ENCODE measurements around the gene TRABD. TPM values are rescaled to one million over a fixed set of nuclear protein-coding genes. Genes with fewer than 3 reads are reported as not detected.
"Not testable (repeated sequence)": the region's sequence is repeated elsewhere in the genome, so short reads cannot be mapped to it uniquely, and the experiment has no call there.

Gene TRABD, protein sequence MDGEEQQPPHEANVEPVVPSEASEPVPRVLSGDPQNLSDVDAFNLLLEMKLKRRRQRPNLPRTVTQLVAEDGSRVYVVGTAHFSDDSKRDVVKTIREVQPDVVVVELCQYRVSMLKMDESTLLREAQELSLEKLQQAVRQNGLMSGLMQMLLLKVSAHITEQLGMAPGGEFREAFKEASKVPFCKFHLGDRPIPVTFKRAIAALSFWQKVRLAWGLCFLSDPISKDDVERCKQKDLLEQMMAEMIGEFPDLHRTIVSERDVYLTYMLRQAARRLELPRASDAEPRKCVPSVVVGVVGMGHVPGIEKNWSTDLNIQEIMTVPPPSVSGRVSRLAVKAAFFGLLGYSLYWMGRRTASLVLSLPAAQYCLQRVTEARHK
- 100 to 1,000 TPM; 112 to 138 TPM for total RNA-seq

DNA sequence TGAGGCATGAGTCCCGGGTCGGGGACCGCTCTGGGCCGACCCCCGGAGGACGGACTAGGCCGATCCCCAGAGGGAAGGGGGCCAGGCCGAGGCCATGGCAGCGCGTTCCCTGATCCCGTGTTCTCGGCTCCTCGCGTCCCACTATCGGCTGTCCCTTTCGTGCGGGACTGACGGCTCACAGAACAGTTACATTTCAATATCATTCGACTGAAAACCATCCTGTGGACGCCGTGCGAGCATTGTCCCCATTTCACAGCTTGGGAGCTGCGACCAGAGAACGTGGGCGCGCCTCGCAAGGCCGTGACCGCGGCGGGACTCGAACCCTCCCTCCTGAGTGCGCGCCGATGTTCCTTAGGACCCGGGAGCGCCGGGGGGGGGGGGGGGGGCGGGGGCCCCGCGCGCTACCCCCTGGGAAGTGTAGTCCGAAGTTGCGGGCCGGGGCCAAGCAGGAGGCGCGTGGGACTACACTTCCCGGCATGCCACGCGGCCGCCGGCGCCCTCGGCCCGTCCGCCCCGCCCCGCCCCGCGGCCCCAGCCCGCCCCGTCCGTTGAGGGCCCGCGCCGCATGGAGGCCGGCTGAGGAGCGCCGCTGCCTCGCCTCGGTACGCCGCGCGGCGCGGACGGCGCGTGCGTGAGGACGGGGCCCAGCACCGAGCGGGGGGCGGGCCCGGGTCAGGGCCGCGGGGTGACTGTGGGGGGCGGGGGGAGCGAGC, at the start of gene TRABD:
Gene TRABD, plus strand, starts transcription at position 539 of the 713 bp plus-strand sequence. CDS start 7,148 bp downstream, outside the sequence.
- CTCF ChIA-PET, result no interaction called here
- DNase-seq, result peak; percentile 89
- Mint-ChIP-seq H3K27me3 (no peaks in the 10 kb centered on the region), H3K27ac (peak within 1 kb of the TSS; percentile 87), H3K4me3 (peak within 1 kb of the TSS; percentile 87), H3K9me3 (no peaks in the 10 kb centered on the region), H3K4me1 (peaks cover 33% of the 10 kb centered on the region), H3K36me3 (ENCODE audit: low read depth) (peaks cover 11% of the 10 kb centered on the region)
- POLR2A ChIA-PET, result no interaction called here

DNA sequence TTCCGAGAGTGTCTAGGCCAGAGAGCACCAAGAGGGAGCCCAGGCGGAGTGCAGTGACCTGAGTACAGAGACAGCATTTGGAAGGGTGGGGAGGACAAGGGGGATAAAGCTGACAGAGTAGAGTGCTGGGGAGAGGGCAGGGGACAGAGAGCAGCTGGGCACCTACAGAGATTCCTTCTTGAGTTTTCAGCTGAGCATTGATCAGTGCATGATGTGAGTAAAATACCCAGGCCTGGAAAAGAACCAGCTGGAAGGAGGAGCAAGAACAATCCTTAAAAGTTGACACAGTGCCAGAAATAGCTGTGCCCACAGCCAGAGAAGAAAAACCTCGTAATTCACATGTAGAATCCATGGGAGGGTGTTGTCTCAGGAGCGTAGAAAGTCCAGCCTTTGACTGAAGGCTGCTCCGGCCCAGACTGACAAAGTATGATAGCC, 49.1 kb upstream of the TRABD start:
- ChIA-PET CTCF (no interaction called here), POLR2A (no interaction called here)
- peaks cover 1% of the 10 kb centered on the region for H3K4me1 Mint-ChIP-seq
- H3K27me3 Mint-ChIP-seq, result peaks cover 13% of the 10 kb centered on the region
- H3K9me3 Mint-ChIP-seq, result no peaks in the 10 kb centered on the region
- H3K27ac Mint-ChIP-seq, result no peak overlapping the region
- no peak overlapping the region for H3K4me3 Mint-ChIP-seq
- DNase-seq, result no peak
- H3K36me3 Mint-ChIP-seq (ENCODE audit: low read depth), result no peaks in the 10 kb centered on the region

DNA sequence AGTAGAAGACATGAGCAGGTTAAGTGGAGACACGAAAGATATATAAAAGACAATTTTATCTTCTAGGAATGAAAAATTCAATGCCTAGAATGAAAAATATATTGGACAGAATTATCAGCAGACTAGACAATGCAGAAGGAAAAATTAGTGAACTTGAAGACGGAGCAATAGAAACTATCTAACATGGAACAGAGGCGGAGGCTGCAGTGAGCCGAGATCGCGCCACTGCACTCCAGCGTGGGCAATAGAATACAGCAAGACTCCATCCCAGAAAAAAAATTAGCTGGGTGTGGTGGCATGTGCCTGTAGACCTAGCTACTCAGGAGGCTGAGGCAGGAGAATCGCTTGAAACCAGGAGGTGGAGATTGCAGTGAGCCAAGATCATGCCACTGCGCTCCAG, 48.4 kb upstream of the TRABD start:
- DNase-seq; H3K9me3 Mint-ChIP-seq; H3K4me3 Mint-ChIP-seq; H3K36me3 Mint-ChIP-seq (ENCODE audit: low read depth); H3K27ac Mint-ChIP-seq; H3K4me1 Mint-ChIP-seq; CTCF ChIA-PET; POLR2A ChIA-PET: not testable (repeated sequence)
- peaks cover 13% of the 10 kb centered on the region for H3K27me3 Mint-ChIP-seq

DNA sequence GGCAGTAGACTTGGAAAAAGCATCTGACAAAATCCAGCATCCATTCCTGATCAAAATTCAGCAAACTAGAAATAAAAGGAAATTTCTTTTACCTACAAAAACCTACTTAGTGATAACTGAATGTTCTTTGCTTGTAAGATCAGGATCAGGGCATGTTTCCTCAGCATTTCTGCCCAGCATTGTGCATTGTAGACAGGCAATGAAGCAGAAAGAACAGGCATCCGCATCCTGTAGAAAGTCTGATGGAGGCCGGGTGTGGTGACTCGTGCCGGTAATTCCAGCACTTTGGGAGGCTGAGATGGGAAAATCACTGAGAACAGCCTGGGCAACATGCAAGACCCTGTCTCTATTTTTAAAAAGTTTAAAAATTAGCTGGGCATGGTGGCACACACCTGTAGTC, 47.7 kb upstream of the TRABD start:
- no peaks in the 10 kb centered on the region for H3K9me3 Mint-ChIP-seq
- peaks cover 1% of the 10 kb centered on the region for H3K4me1 Mint-ChIP-seq
- no peak overlapping the region for H3K27ac Mint-ChIP-seq
- POLR2A ChIA-PET, result no interaction called here
- no peaks in the 10 kb centered on the region for H3K36me3 Mint-ChIP-seq (ENCODE audit: low read depth)
- no peak overlapping the region for H3K4me3 Mint-ChIP-seq
- H3K27me3 Mint-ChIP-seq, result peaks cover 11% of the 10 kb centered on the region
- DNase-seq, result no peak
- CTCF ChIA-PET, result no interaction called here

DNA sequence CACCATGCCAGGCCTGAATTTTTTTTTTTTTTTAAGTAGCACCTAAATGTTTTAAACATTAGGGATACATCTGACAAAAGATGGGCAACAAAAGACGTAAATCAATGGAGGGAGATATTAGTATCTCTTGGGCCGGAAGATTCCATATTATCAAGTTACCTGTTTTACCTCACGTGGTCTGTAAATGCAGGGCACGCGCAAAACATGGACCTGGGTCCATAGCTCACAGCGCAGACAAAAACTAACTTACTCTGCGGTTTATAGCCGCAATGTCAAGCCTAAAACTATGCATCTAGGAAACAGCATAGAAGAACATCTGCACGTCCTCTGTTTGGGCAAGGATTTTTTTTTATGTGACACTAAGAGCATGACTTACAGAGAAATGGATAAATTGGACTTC, 46.7 kb upstream of the TRABD start:
- peaks cover 12% of the 10 kb centered on the region for H3K27me3 Mint-ChIP-seq
- DNase-seq, result no peak
- ChIA-PET CTCF (no interaction called here), POLR2A (no interaction called here)
- H3K9me3 Mint-ChIP-seq, result no peaks in the 10 kb centered on the region
- H3K27ac Mint-ChIP-seq, result no peak overlapping the region
- no peaks in the 10 kb centered on the region for H3K36me3 Mint-ChIP-seq (ENCODE audit: low read depth)
- no peak overlapping the region for H3K4me3 Mint-ChIP-seq
- peaks cover 1% of the 10 kb centered on the region for H3K4me1 Mint-ChIP-seq

DNA sequence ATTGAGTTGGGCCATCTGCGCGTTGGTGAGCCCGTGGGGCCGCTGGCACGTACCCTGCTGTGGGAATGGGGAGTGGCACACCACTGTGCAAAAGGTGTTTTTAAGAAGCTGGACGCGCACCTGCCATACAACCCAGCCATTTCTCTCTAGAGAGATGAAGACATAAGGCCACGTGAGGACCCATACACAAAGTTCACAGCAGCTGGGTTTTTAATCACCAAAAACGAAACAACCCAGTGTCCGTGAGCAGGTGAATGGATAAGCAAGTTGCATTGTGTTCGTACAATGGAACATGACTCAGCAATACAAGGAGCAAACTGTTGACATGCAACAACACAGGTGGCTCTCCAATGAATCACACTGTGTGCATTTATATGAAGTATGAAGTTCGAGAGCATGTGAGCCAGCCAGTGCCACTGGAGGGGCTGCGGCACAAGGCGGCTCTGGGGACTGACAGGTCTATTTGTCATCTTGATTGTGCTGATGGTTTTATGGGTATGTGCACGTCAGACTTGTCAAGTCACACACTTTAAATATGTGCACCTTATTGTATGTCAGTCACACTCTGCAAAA, 45.8 kb upstream of the TRABD start:
- no peaks in the 10 kb centered on the region for H3K36me3 Mint-ChIP-seq (ENCODE audit: low read depth)
- H3K9me3 Mint-ChIP-seq, result no peaks in the 10 kb centered on the region
- H3K4me1 Mint-ChIP-seq, result peaks cover 1% of the 10 kb centered on the region
- CTCF ChIA-PET, result no interaction called here
- peaks cover 12% of the 10 kb centered on the region for H3K27me3 Mint-ChIP-seq
- no peak overlapping the region for H3K4me3 Mint-ChIP-seq
- H3K27ac Mint-ChIP-seq, result no peak overlapping the region
- POLR2A ChIA-PET, result no interaction called here
- no peak for DNase-seq

DNA sequence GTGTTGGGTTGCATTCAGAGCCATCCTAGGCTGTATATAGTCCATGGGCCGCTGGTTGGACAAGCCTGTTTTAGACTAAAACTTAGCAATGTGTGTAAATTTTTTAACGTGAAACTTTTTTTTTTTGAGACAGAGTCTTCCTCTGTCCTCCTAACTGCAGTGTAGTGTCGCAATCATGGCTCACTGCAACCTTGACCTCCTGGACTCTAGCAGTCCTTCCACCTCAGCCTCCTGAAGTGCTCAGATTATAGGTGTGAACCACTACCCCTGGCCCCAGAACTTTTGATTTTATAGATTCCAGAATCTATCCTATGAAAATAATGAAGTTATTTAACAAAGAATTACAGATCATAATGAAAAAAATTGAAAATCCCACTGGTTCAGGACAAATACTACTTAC, 45.1 kb upstream of the TRABD start:
- peaks cover 12% of the 10 kb centered on the region for H3K27me3 Mint-ChIP-seq
- H3K27ac Mint-ChIP-seq, result no peak overlapping the region
- ChIA-PET POLR2A (no interaction called here), CTCF (no interaction called here)
- H3K36me3 Mint-ChIP-seq (ENCODE audit: low read depth), result no peaks in the 10 kb centered on the region
- no peak overlapping the region for H3K4me3 Mint-ChIP-seq
- H3K9me3 Mint-ChIP-seq, result no peaks in the 10 kb centered on the region
- no peak for DNase-seq
- peaks cover 1% of the 10 kb centered on the region for H3K4me1 Mint-ChIP-seq

DNA sequence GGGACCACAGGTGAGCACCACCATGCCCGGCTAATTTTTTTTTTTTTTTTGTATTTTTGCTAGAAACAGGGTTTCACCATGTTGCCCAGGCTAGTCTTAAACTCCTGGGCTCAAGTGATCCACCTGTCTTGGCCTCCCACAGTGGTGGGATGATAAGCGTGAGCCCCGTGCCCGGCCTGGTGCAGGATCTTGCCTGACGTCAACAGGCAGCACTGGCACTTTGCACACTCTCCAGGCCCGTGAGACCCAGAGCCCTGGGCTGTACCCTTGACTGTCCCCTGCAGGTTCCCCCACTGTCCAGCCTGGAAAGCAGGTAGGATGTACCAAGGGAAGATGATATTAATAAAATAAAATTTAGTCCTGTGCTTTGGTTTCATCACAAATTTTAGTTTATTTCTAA, 44.3 kb upstream of the TRABD start:
- no peaks in the 10 kb centered on the region for H3K9me3 Mint-ChIP-seq
- CTCF ChIA-PET, result no interaction called here
- peaks cover 1% of the 10 kb centered on the region for H3K4me1 Mint-ChIP-seq
- POLR2A ChIA-PET, result no interaction called here
- no peak for DNase-seq
- H3K27ac Mint-ChIP-seq, result no peak overlapping the region
- peaks cover 6% of the 10 kb centered on the region for H3K27me3 Mint-ChIP-seq
- H3K36me3 Mint-ChIP-seq (ENCODE audit: low read depth), result no peaks in the 10 kb centered on the region
- H3K4me3 Mint-ChIP-seq, result no peak overlapping the region

DNA sequence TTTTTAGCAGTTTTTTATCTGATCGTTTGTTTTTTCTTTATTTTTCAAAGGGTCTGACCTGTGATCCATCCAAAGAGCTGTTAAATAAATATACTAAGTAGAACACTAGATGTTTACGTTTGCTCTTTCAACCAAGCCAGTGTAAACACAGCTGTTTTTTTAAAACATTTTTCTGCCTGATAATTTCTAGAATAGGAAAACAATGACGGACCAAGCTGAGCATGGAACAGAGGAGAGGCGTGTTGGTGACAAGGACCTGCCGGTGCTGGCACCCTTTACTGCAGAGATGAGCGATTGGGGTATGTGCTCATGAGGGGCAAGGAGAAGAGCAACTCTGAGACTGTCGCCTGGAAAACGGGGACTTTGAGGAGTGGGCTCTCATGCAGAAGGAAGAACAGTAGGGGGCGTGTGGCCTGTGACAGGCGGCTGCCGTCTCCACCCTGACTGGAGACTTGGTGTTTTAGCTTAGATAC, 43.8 kb upstream of the TRABD start:
- H3K36me3 Mint-ChIP-seq (ENCODE audit: low read depth), result no peaks in the 10 kb centered on the region
- ChIA-PET POLR2A (no interaction called here), CTCF (no interaction called here)
- no peaks in the 10 kb centered on the region for H3K9me3 Mint-ChIP-seq
- no peak for DNase-seq
- H3K4me3 Mint-ChIP-seq, result no peak overlapping the region
- H3K27me3 Mint-ChIP-seq, result peaks cover 3% of the 10 kb centered on the region
- no peak overlapping the region for H3K27ac Mint-ChIP-seq
- H3K4me1 Mint-ChIP-seq, result peaks cover 1% of the 10 kb centered on the region

DNA sequence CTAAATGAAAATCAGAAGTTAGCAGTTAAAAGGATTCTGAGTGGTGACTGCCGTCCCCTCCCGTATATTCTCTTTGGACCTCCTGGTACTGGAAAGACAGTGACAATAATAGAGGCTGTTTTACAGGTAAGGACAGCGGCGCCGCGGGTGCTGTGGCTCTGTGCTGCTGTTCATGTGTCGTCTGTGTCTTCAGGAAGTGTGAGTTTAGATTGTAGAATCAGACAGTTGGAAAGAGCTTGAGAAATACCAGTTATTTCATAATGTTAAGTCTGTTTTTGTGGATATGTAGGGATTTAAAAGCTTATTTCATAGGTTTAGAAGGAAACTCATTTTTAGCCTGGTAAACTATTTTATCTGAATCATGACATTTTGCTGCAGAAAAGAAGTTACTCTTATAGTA, 42.6 kb upstream of the TRABD start:
- no peak overlapping the region for H3K27ac Mint-ChIP-seq
- H3K27me3 Mint-ChIP-seq, result peaks cover 3% of the 10 kb centered on the region
- DNase-seq, result no peak
- no peaks in the 10 kb centered on the region for H3K36me3 Mint-ChIP-seq (ENCODE audit: low read depth)
- ChIA-PET CTCF (interaction anchor here (0.6 to 0.8 kb wide), 3 partner anchors 283 to 477 kb away, joined by 3 read pairs; no protein-coding TSS in a partner anchor), POLR2A (no interaction called here)
- H3K4me3 Mint-ChIP-seq, result no peak overlapping the region
- no peaks in the 10 kb centered on the region for H3K9me3 Mint-ChIP-seq
- peaks cover 1% of the 10 kb centered on the region for H3K4me1 Mint-ChIP-seq

DNA sequence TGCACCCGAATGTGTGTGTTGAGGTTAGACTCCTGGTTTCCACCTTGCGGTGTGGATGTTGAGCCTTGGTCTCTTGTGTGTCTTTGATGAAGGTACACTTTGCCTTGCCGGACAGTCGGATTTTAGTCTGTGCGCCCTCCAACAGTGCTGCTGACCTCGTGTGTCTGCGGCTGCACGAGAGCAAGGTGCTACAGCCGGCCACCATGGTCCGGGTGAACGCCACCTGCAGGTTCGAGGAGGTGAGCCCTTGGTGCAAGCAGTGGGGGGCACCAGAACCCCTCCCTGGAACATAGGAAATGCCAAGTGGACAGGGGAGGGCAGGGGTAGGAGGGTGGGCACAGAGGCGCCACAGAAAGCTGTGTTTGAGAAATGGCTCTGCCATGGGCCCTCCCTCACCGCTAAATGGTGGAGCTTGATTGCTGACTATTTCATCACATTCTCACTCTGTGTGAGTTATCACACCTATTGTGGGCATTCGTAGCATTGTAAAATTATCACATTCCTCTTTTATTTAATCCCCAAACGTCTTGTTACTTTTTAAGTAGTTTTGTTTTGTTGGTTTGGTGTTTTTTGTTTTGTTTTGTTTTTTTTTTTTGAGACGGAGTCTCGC, 41.6 kb upstream of the TRABD start:
- POLR2A ChIA-PET, result no interaction called here
- Mint-ChIP-seq H3K27me3 (peaks cover 3% of the 10 kb centered on the region), H3K27ac (peak overlapping the region; percentile 41)

DNA sequence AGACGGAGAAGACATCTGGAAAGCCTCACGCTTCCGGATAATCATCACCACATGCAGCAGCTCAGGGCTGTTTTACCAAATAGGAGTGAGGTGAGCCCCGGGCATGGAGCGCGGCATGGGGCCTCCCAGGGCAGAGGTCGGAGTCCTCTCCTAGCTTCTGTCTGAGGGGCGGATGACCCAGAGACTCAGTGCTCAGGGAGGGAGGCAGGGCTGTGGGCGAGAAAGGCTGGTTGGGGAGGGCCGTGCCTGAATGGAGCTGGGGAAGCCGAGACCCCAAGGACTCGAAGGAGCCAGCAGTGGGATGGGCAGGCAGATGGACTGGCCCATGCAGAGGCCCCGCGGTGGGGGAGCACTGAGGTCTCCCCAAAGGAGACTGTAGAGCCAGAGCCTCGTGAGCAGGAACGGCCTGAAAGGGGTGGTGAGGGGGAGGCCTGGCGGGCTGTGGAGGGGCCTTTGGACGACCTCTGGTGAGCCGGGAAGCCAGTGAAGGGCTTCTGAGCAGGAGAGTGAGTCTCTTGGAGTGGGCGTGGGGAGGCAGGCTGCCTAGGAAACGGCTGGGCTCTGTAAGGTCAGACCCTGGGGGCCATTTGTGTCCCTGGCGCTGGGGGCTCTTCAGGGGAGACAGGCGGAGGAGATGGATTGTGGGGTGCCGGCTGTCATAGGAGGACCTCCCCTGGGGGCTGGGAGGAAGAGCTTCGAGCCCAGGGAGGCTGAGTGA, 39.8 kb upstream of the TRABD start:
- POLR2A ChIA-PET, result no interaction called here
- Mint-ChIP-seq H3K4me3 (no peak overlapping the region), H3K36me3 (ENCODE audit: low read depth) (no peaks in the 10 kb centered on the region), H3K27me3 (peaks cover 3% of the 10 kb centered on the region), H3K27ac (no peak overlapping the region), H3K9me3 (no peaks in the 10 kb centered on the region), H3K4me1 (peaks cover 4% of the 10 kb centered on the region)
- DNase-seq, result no peak
- CTCF ChIA-PET, result interaction anchor here (0.6 kb wide), 1 partner anchor 87 kb away, joined by 4 read pairs; no protein-coding TSS in a partner anchor

More for the DNA sequence above, 41.6 kb upstream of the TRABD start:
- no peaks in the 10 kb centered on the region for H3K9me3 Mint-ChIP-seq
- peaks cover 1% of the 10 kb centered on the region for H3K4me1 Mint-ChIP-seq
- H3K36me3 Mint-ChIP-seq (ENCODE audit: low read depth), result no peaks in the 10 kb centered on the region
- CTCF ChIA-PET, result no interaction called here
- H3K4me3 Mint-ChIP-seq, result no peak overlapping the region
- DNase-seq, result no peak

All from activated CD4-positive, alpha-beta T cell treated with anti-CD3 and anti-CD28 coated beads, Interleukin-2, amount 10 ng/mL, durations not matched to agents 7 days and 5 days (primary cell).